HepG2 (cell line): ENCODE measurements around the gene RASGRP1. TPM values are rescaled to one million over a fixed set of nuclear protein-coding genes. Genes with fewer than 3 reads are reported as not detected.

Source experiments
- ATAC-seq: fragments of 200-7000 bp; cut with Tn5 transposase; 3 replicates; pipeline ENCODE4 v1.9.1; 2020; ENCODE audit warnings: mild to moderate bottlenecking, moderate library complexity
- BruUV-seq: library from RNA; stranded (reverse); fragments of 400-500 nt; replicated peaks from 2 replicates; lab custom pipeline; 2021; lab: Mats Ljungman, UMichigan
- CTCF ChIA-PET: fragments of 300-600 bp; formaldehyde crosslinking; extraction: SDS; loops from one replicate; lab custom pipeline; 2021; ENCODE audit warnings: low total read pairs, inconsistent platforms, low intra/inter-chr PET ratio; lab: Yijun Ruan, JAX
- POLR2A ChIA-PET: fragments of 350-600 bp; sonication (Branson Sonifier 250); formaldehyde crosslinking; loops from one replicate; lab custom pipeline; 2020; ENCODE audit warnings: antibody characterized with exemption, inconsistent platforms; lab: Yijun Ruan, JAX
- DNase-seq: peaks from one replicate; pipeline ENCODE4 v3.0.0-alpha.2; 2015; ENCODE audit warnings: low spot score
- FAIRE-seq: peaks from 3 replicates; lab custom pipeline; 2011; peaks lifted over from hg19 to GRCh38; lab: Jason Lieb, UNC
- H2AFZ ChIP-seq: one replicate; pipeline ENCODE4 v1.6.1; 2011; ENCODE audit warnings: low read length, inconsistent platforms
- H3K27ac ChIP-seq: fragments of 300-600 bp; 3 replicates; pipeline ENCODE4 v1.8.0; 2011; ENCODE audit warnings: mixed run types, mild to moderate bottlenecking, mixed read lengths, low read length, inconsistent platforms; ENCODE audit not compliant: insufficient read depth; ENCODE audit errors: extremely low read length
- H3K27me3 ChIP-seq, 2 experiments: fragments of 200-600 bp in 1 of 2; 2 replicates in 1 of 2; 3 replicates in 1 of 2; pipeline versions ENCODE4 v1.6.0 to v1.8.0; 2011; ENCODE audit warnings: low read length in 2 of 2, mild to moderate bottlenecking in 2 of 2, moderate library complexity in 2 of 2, inconsistent platforms in 1 of 2; ENCODE audit not compliant: insufficient read depth in 2 of 2, control insufficient read depth in 1 of 2
- H3K36me3 ChIP-seq, 2 experiments: fragments of 200-600 bp in 1 of 2; replicated peaks in 1 of 2; 2 replicates in 1 of 2; 3 replicates in 1 of 2; pipeline versions ENCODE4 v1.5.1 to v1.8.0; 2011; ENCODE audit warnings: low read length in 2 of 2, inconsistent platforms in 1 of 2; ENCODE audit not compliant: insufficient read depth in 2 of 2, control insufficient read depth in 1 of 2
- H3K4me1 ChIP-seq: 2 replicates; pipeline ENCODE4 v1.5.1; 2012; ENCODE audit warnings: low read length, inconsistent platforms; ENCODE audit not compliant: insufficient read depth
- H3K4me2 ChIP-seq: 2 replicates; pipeline ENCODE4 v1.6.0; 2011; ENCODE audit warnings: low read depth, low read length, inconsistent platforms
- H3K4me3 ChIP-seq, 3 experiments: fragments of 200-600 bp in 1 of 3; sonication (generic), shearing (Covaris generic) in 1 of 3; replicated peaks in 1 of 3; 2 replicates each; pipeline ENCODE4 v1.5.1; 2011 to 2016; ENCODE audit warnings: low read length in 3 of 3, inconsistent platforms in 2 of 3, low read depth in 2 of 3, mild to moderate bottlenecking in 2 of 3, control low read depth in 1 of 3, mixed read lengths in 1 of 3; ENCODE audit not compliant: insufficient read depth in 1 of 3
- H3K79me2 ChIP-seq: one replicate; pipeline ENCODE4 v1.6.1; 2011; ENCODE audit warnings: low read length, inconsistent platforms; ENCODE audit not compliant: insufficient read depth
- H3K9ac ChIP-seq: 2 replicates; pipeline ENCODE4 v1.6.0; 2011; ENCODE audit warnings: mild to moderate bottlenecking, low read depth, low read length, inconsistent platforms; ENCODE audit not compliant: insufficient read depth
- H3K9me3 ChIP-seq: 2 replicates; pipeline ENCODE4 v1.5.1; 2012; ENCODE audit warnings: mild to moderate bottlenecking, low read length
- H4K20me1 ChIP-seq: 2 replicates; pipeline ENCODE4 v1.6.0; 2011; ENCODE audit warnings: inconsistent platforms, mild to moderate bottlenecking, low read length, moderate library complexity; ENCODE audit not compliant: insufficient read depth
- ATF3 ChIP-seq: sonication (generic); formaldehyde crosslinking; IDR thresholded peaks from 2 replicates; pipeline ENCODE4 v1.4.0; 2020; ENCODE audit warnings: missing genetic modification reagents
- BATF2 ChIP-seq: sonication (generic); formaldehyde crosslinking; IDR thresholded peaks from 2 replicates; pipeline ENCODE4 v1.8.0; 2022; ENCODE audit warnings: mild to moderate bottlenecking, missing genetic modification reagents, moderate library complexity
- FOXP1 ChIP-seq, 2 experiments: fragments of 450-650 bp in 1 of 2; IDR thresholded peaks; 2 replicates each; pipeline ENCODE4 v1.6.1; 2017 to 2018; ENCODE audit warnings: antibody characterized with exemption in 1 of 2
- FOXP4 ChIP-seq: sonication (generic); formaldehyde crosslinking; IDR thresholded peaks from 2 replicates; pipeline ENCODE4 v1.4.0; 2020; ENCODE audit warnings: missing genetic modification reagents
- KLF12 ChIP-seq: sonication (generic); formaldehyde crosslinking; IDR thresholded peaks from 2 replicates; pipeline ENCODE4 v1.4.0; 2020; ENCODE audit warnings: missing genetic modification reagents, borderline replicate concordance
- NR0B2 ChIP-seq: sonication (generic); formaldehyde crosslinking; IDR thresholded peaks from 2 replicates; pipeline ENCODE4 v1.4.0; 2020; ENCODE audit warnings: mild to moderate bottlenecking, missing genetic modification reagents
- ONECUT2 ChIP-seq: sonication (generic); formaldehyde crosslinking; IDR thresholded peaks from 2 replicates; pipeline ENCODE4 v1.4.0; 2020; ENCODE audit warnings: missing genetic modification reagents
- TFDP2 ChIP-seq: sonication (generic); formaldehyde crosslinking; IDR thresholded peaks from 2 replicates; pipeline ENCODE4 v1.4.0; 2020; ENCODE audit warnings: missing genetic modification reagents
- ZNF225 ChIP-seq: sonication (generic); formaldehyde crosslinking; IDR thresholded peaks from 2 replicates; pipeline ENCODE4 v1.4.0; 2020; ENCODE audit warnings: mild to moderate bottlenecking, missing genetic modification reagents
- ZNF572 ChIP-seq: sonication (generic); formaldehyde crosslinking; IDR thresholded peaks from 2 replicates; pipeline ENCODE4 v1.5.1; 2020; ENCODE audit warnings: mild to moderate bottlenecking, missing genetic modification reagents
- ZNF816 ChIP-seq: sonication (generic); formaldehyde crosslinking; IDR thresholded peaks from 2 replicates; pipeline ENCODE4 v1.8.0; 2022; ENCODE audit warnings: missing genetic modification reagents, mild to moderate bottlenecking, borderline replicate concordance
- WGBS: methylation state at CpG from one replicate; pipeline ENCODE4 v1.1.6; 2017; ENCODE audit warnings: low lambda C conversion rate; 5-methylcytosine and 5-hydroxymethylcytosine counted together
- in situ Hi-C: cut with HindIII; loops from 2 replicates; pipeline ENCODE4 v1.10.0; 2017; ENCODE audit warnings: low pct_unique_long_range_greater_than_20kb; ENCODE audit not compliant: extremely low pct_ligation_motif_present
- intact Hi-C: fragments of 100-400 bp; cut with micrococcal nuclease; formaldehyde crosslinking; loops from one replicate; pipeline ENCODE4 v1.10.0; 2022; ENCODE audit not compliant: unreplicated experiment
- polyA plus RNA-seq, 8 experiments: library from polyadenylated mRNA; depleted of rRNA in 3 of 8; stranded (reverse) in 7 of 8; unstranded in 1 of 8; fragments of >200 nt; fragmentation: Illumina TruSeq in 4 of 8; extraction: Trizol in 4 of 8; gene quantifications; 2 replicates each; pipeline versions ENCODE4 v1.2.1 to v1.2.3, GENCODE V29; 2011 to 2016; ENCODE audit warnings: low read depth in 4 of 8, missing spikeins in 1 of 8, mixed read lengths in 1 of 8; ENCODE audit not compliant: insufficient read depth in 1 of 8
- total RNA-seq, 5 experiments: library from RNA; depleted of rRNA; stranded (reverse); fragments of >200 nt; fragmentation: Illumina TruSeq; extraction: Trizol; gene quantifications; 2 replicates each; pipeline ENCODE4 v1.2.3, GENCODE V29; 2016; ENCODE audit warnings: low read depth in 1 of 5

The RASGRP1 gene
- total and polyA plus RNA-seq, 2 of the 13 experiments (the other 11 are each of a cell fraction or from before 2014, with no cell fraction given) = 0.07 TPM; not detected in 1

- TF ChIP-seq FOXP1 (IDR thresholded peaks at IDR 0.05) = no peak
- no peak for TF ChIP-seq FOXP1 (CRISPR knock-in tag; IDR thresholded peaks at IDR 0.05)
- no peak for TF ChIP-seq BATF2 (CRISPR knock-in tag)
- TF ChIP-seq KLF12 (CRISPR knock-in tag) = no peak
- TF ChIP-seq ZNF816 = no peak
- no peak for TF ChIP-seq FOXP4 (CRISPR knock-in tag)
- TF ChIP-seq ZNF225 (CRISPR knock-in tag) = no peak
- TF ChIP-seq ZNF572 (CRISPR knock-in tag) = no peak
- no peak for TF ChIP-seq ONECUT2
- no peak for TF ChIP-seq ATF3
- no peak for TF ChIP-seq TFDP2
- TF ChIP-seq NR0B2 (CRISPR knock-in tag) = no peak
- TF ChIP-seq, all 625 proteins: peak for 0
- no peak overlapping the region for H2AFZ ChIP-seq
- no peak overlapping the region for H3K4me3 ChIP-seq
- ChIA-PET POLR2A (no interaction called here), CTCF (no interaction called here)
- no peak overlapping the region for H3K27ac ChIP-seq
- no peaks in the 10 kb centered on the region for H3K9me3 ChIP-seq
- intact Hi-C loops (no loop called here), in situ Hi-C loops (no loop called here)
- H3K4me1 ChIP-seq = no peaks in the 10 kb centered on the region
- no peak overlapping the region for H3K9ac ChIP-seq
- no peak for ATAC-seq
- no TSS peak for BruUV-seq
- no peak for FAIRE-seq
- WGBS = 0% methylated on average over 2 of the region's 2 CpGs
- H3K79me2 ChIP-seq = no peaks in the 10 kb centered on the region
- H3K36me3 ChIP-seq = no peaks in the 10 kb centered on the region
- H3K4me2 ChIP-seq = no peak overlapping the region
- H3K27me3 ChIP-seq = no peaks in the 10 kb centered on the region; a peak in 1 of 5 replicates
- no peak for DNase-seq
- no peaks in the 10 kb centered on the region for H4K20me1 ChIP-seq
These were observed 35.6 kb upstream of the RASGRP1 start for GRCh38 chr15:38600236-38600635.
